CD4-positive, CD25-positive, alpha-beta regulatory T cell (primary cell): ENCODE data around the gene BRD7. TPM values are rescaled to one million over a fixed set of nuclear protein-coding genes. Genes with fewer than 3 reads are reported as not detected.

Experiments used
- ATAC-seq, 2 donors: fragments of 150-1000 bp; cut with Tn5 transposase; one replicate each; pipeline ENCODE4 v1.10.0; 2021; ENCODE audit warnings: low read depth in 2 of 2, moderate number of reproducible peaks in 2 of 2, moderate library complexity in 1 of 2
- DNase-seq, 3 donors: peaks; one replicate each; pipeline versions ENCODE4 v3.0.0 to v3.0.0-alpha.2; 2012 to 2022; ENCODE audit warnings: mixed read lengths in 1 of 3
- H3K27ac ChIP-seq: one replicate; pipeline ENCODE4 v1.7.0; 2013; ENCODE audit warnings: mild to moderate bottlenecking, low read length; ENCODE audit not compliant: insufficient read depth, poor library complexity, severe bottlenecking
- H3K27me3 ChIP-seq: one replicate; pipeline ENCODE4 v1.7.0; 2013; ENCODE audit warnings: low read length; ENCODE audit not compliant: control insufficient read depth, insufficient read depth
- H3K36me3 ChIP-seq: one replicate; pipeline ENCODE4 v1.7.0; 2013; ENCODE audit warnings: mild to moderate bottlenecking, low read length, moderate library complexity; ENCODE audit not compliant: control insufficient read depth, insufficient read depth
- H3K4me1 ChIP-seq: 2 replicates; pipeline ENCODE4 v1.7.0; 2013; ENCODE audit warnings: mild to moderate bottlenecking, low read length; ENCODE audit not compliant: insufficient read depth, control insufficient read depth, poor library complexity, severe bottlenecking
- H3K4me3 ChIP-seq: one replicate; pipeline ENCODE4 v1.7.0; 2013; ENCODE audit warnings: low read depth, mild to moderate bottlenecking, low read length, moderate library complexity
- H3K9me3 ChIP-seq, 2 experiments: 1 replicate in 1 of 2; 2 replicates in 1 of 2; pipeline ENCODE4 v1.7.0; 2013; ENCODE audit warnings: low read length in 2 of 2, mild to moderate bottlenecking in 1 of 2, moderate library complexity in 1 of 2; ENCODE audit not compliant: control insufficient read depth in 2 of 2
- H3K27ac Mint-ChIP-seq, 3 donors: one replicate each; pipeline ENCODE4 v1.8.0; 2020 to 2022; ENCODE audit warnings: mild to moderate bottlenecking in 3 of 3, mixed read lengths in 3 of 3, moderate library complexity in 2 of 3
- H3K27me3 Mint-ChIP-seq: one replicate; pipeline ENCODE4 v1.8.0; 2022; ENCODE audit warnings: mild to moderate bottlenecking, mixed read lengths
- H3K36me3 Mint-ChIP-seq: one replicate; pipeline ENCODE4 v1.8.0; 2020; ENCODE audit warnings: mixed read lengths
- H3K4me1 Mint-ChIP-seq, 4 donors: one replicate each; pipeline ENCODE4 v1.8.0; 2020 to 2022; ENCODE audit warnings: mixed read lengths in 4 of 4, mild to moderate bottlenecking in 1 of 4
- H3K4me3 Mint-ChIP-seq, 4 donors: one replicate each; pipeline ENCODE4 v1.8.0; 2020 to 2022; ENCODE audit warnings: mild to moderate bottlenecking in 4 of 4, mixed read lengths in 4 of 4, moderate library complexity in 3 of 4
- H3K9me3 Mint-ChIP-seq, 7 donors: one replicate each; pipeline ENCODE4 v1.8.0; 2020 to 2022; ENCODE audit warnings: mixed read lengths in 7 of 7, mild to moderate bottlenecking in 3 of 7, moderate library complexity in 2 of 7
- polyA plus RNA-seq, 4 donors: library from polyadenylated mRNA; unstranded; fragments of 300-500 nt; fragmentation: Illumina TruSeq; gene quantifications; one replicate each; pipeline ENCODE4 v1.2.3, GENCODE V29; 2021
- total RNA-seq: library from RNA; stranded (reverse); gene quantifications from one replicate; pipeline ENCODE4 v1.2.3, GENCODE V29; 2022

The BRD7 gene
- total and polyA plus RNA-seq, 5 donors from 2014 or later = 23.3 to 88.6 (median 37.4) TPM

- no peaks in the 10 kb centered on the region for H3K36me3 Mint-ChIP-seq
- Histone ChIP-seq H3K27ac (no peak overlapping the region), H3K27me3 (no peaks in the 10 kb centered on the region), H3K4me3 (no peak overlapping the region), H3K4me1 (no peaks in the 10 kb centered on the region), H3K36me3 (peaks cover 77% of the 10 kb centered on the region), H3K9me3 (no peaks in the 10 kb centered on the region)
- H3K9me3 Mint-ChIP-seq = no peaks in the 10 kb centered on the region
- H3K27ac Mint-ChIP-seq = no peak overlapping the region
- H3K4me1 Mint-ChIP-seq = no peaks in the 10 kb centered on the region
- ATAC-seq (no peak), DNase-seq (no peak)
- H3K4me3 Mint-ChIP-seq = no peak overlapping the region
- no peaks in the 10 kb centered on the region for H3K27me3 Mint-ChIP-seq
These were observed 65.0 kb downstream of the BRD7 start for GRCh38 chr16:50303605-50304466.

GRCh38 chr16:50303041-50303604, 65.7 kb downstream of the BRD7 start:
- Mint-ChIP-seq H3K27ac (peak overlapping the region in 1 of 3 donors; percentile 62), H3K36me3 (no peaks in the 10 kb centered on the region), H3K9me3 (no peaks in the 10 kb centered on the region), H3K27me3 (no peaks in the 10 kb centered on the region), H3K4me3 (no peak overlapping the region), H3K4me1 (no peaks in the 10 kb centered on the region)
- Histone ChIP-seq H3K4me3 (no peak overlapping the region), H3K27ac (no peak overlapping the region), H3K36me3 (peaks cover 77% of the 10 kb centered on the region), H3K9me3 (no peaks in the 10 kb centered on the region), H3K27me3 (no peaks in the 10 kb centered on the region), H3K4me1 (no peaks in the 10 kb centered on the region)
- no peak for DNase-seq
- ATAC-seq = no peak

- Mint-ChIP-seq H3K36me3 (no peaks in the 10 kb centered on the region), H3K27ac (peak overlapping the region in 2 of 3 donors; percentile 14 to 62), H3K4me3 (no peak overlapping the region), H3K27me3 (no peaks in the 10 kb centered on the region), H3K4me1 (no peaks in the 10 kb centered on the region), H3K9me3 (no peaks in the 10 kb centered on the region)
- Histone ChIP-seq H3K9me3 (no peaks in the 10 kb centered on the region), H3K27me3 (no peaks in the 10 kb centered on the region), H3K4me1 (no peaks in the 10 kb centered on the region), H3K36me3 (peaks cover 80% of the 10 kb centered on the region), H3K4me3 (no peak overlapping the region), H3K27ac (no peak overlapping the region)
- ATAC-seq (no peak), DNase-seq (no peak)
These were observed 66.2 kb downstream of the BRD7 start for GRCh38 chr16:50302472-50303005.

- no peaks in the 10 kb centered on the region for H3K36me3 Mint-ChIP-seq
- no peak for DNase-seq
These were observed 66.9 kb downstream of the BRD7 start for GRCh38 chr16:50301626-50302471.

GRCh38 chr16:50300942-50301625, 67.7 kb downstream of the BRD7 start:
- no peaks in the 10 kb centered on the region for H3K9me3 ChIP-seq
- no peak overlapping the region for H3K27ac ChIP-seq
- DNase-seq = no peak
- H3K27me3 Mint-ChIP-seq = no peaks in the 10 kb centered on the region
- H3K4me3 ChIP-seq = no peak overlapping the region
- peaks cover 81% of the 10 kb centered on the region for H3K36me3 ChIP-seq
- H3K9me3 Mint-ChIP-seq = no peaks in the 10 kb centered on the region
- no peaks in the 10 kb centered on the region for H3K36me3 Mint-ChIP-seq
- no peaks in the 10 kb centered on the region for H3K4me1 ChIP-seq
- H3K27ac Mint-ChIP-seq = no peak overlapping the region
- H3K27me3 ChIP-seq = no peaks in the 10 kb centered on the region
- H3K4me3 Mint-ChIP-seq = no peak overlapping the region
- H3K4me1 Mint-ChIP-seq = no peaks in the 10 kb centered on the region
- ATAC-seq = no peak

More at GRCh38 chr16:50301626-50302471, 66.9 kb downstream of the BRD7 start:
- H3K27me3 ChIP-seq = no peaks in the 10 kb centered on the region
- Mint-ChIP-seq H3K9me3 (no peaks in the 10 kb centered on the region), H3K4me1 (no peaks in the 10 kb centered on the region), H3K4me3 (no peak overlapping the region), H3K27ac (peak overlapping the region in 1 of 3 donors; percentile 74), H3K27me3 (no peaks in the 10 kb centered on the region)
- no peaks in the 10 kb centered on the region for H3K9me3 ChIP-seq
- H3K27ac ChIP-seq = no peak overlapping the region
- H3K4me3 ChIP-seq = no peak overlapping the region
- no peaks in the 10 kb centered on the region for H3K4me1 ChIP-seq
- peaks cover 80% of the 10 kb centered on the region for H3K36me3 ChIP-seq
- ATAC-seq = no peak

GRCh38 chr16:50299508-50300105, 69.2 kb downstream of the BRD7 start:
- H3K36me3 ChIP-seq = peaks cover 80% of the 10 kb centered on the region
- peaks cover 0 to 2% (median 0%) of the 10 kb centered on the region in 7 donors for H3K9me3 Mint-ChIP-seq
- H3K4me3 Mint-ChIP-seq = no peak overlapping the region
- H3K4me1 ChIP-seq = no peaks in the 10 kb centered on the region
- H3K36me3 Mint-ChIP-seq = peaks cover 4% of the 10 kb centered on the region
- H3K4me3 ChIP-seq = no peak overlapping the region
- no peaks in the 10 kb centered on the region for H3K27me3 ChIP-seq
- peak overlapping the region in 1 of 3 donors; percentile 52 for H3K27ac Mint-ChIP-seq
- DNase-seq (no peak), ATAC-seq (no peak)
- H3K27me3 Mint-ChIP-seq = no peaks in the 10 kb centered on the region
- H3K4me1 Mint-ChIP-seq = peaks cover 0 to 2% (median 0%) of the 10 kb centered on the region in 4 donors
- H3K9me3 ChIP-seq = no peaks in the 10 kb centered on the region
- H3K27ac ChIP-seq = no peak overlapping the region
